ENCODE data around the gene SFXN1. TPM values are rescaled to one million over a fixed set of nuclear protein-coding genes. Genes with fewer than 3 reads are reported as not detected.

The SFXN1 gene
- total RNA-seq, 1 experiment from 2014 or later, result 61.4 TPM

DNA sequence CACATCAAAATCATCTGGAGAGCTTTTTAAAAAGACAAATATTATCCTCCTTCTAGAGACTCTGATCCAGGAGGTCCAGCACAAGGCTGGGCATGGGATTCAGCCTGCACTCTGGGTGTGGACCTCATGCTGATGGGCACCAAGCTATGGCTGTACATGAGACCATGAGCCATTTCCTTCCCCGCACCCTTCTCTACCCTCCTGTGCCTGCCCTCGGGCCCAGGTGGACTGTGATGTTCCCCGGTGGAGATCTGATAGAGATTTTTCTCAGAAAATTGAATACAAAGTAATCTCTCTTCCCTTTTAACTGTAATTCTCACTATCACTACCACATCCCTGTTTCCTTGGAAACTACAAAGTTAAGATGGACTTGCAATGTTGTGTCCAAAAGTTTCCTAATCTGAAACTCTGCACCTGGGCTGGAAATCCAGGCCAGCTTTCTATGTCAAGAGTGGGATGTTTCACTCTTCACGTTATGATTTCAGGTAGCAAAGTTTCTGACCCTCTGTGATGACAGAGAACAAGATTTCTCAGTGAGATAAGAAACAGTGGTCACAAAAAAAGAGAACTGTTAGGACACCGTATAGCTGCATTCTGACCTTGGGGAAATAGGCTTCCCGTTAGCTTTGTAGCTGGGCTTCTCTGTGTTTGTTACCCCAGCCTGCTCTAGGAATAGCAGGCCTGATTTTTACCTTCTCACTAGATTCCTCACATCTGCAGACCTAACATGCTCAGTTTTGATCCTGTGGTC is 11.5 kb downstream of the SFXN1 start:
- CTCF ChIA-PET, result no interaction called here
- H4K20me1 ChIP-seq (ENCODE audit: insufficient read depth), result peaks cover 51% of the 10 kb centered on the region
- H3K27ac ChIP-seq, result no peak overlapping the region
- DNase-seq, result no peak
- peaks cover 29% of the 10 kb centered on the region for H3K79me2 ChIP-seq (ENCODE audit: low read depth)
- no peaks in the 10 kb centered on the region for H3K9me2 ChIP-seq (ENCODE audit: insufficient read depth)
- no peaks in the 10 kb centered on the region for H3K4me1 ChIP-seq (replicated peaks; ENCODE audit: insufficient read depth)
- no peak overlapping the region for H2AFZ ChIP-seq
- TF ChIP-seq EZH2 (IDR thresholded peaks at IDR 0.05; ENCODE audit: low read depth), result no peak
- TF ChIP-seq, protein P1, sequence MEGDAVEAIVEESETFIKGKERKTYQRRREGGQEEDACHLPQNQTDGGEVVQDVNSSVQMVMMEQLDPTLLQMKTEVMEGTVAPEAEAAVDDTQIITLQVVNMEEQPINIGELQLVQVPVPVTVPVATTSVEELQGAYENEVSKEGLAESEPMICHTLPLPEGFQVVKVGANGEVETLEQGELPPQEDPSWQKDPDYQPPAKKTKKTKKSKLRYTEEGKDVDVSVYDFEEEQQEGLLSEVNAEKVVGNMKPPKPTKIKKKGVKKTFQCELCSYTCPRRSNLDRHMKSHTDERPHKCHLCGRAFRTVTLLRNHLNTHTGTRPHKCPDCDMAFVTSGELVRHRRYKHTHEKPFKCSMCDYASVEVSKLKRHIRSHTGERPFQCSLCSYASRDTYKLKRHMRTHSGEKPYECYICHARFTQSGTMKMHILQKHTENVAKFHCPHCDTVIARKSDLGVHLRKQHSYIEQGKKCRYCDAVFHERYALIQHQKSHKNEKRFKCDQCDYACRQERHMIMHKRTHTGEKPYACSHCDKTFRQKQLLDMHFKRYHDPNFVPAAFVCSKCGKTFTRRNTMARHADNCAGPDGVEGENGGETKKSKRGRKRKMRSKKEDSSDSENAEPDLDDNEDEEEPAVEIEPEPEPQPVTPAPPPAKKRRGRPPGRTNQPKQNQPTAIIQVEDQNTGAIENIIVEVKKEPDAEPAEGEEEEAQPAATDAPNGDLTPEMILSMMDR (conservative IDR thresholded peaks at IDR 0.05), result no peak
- H3K36me3 ChIP-seq (ENCODE audit: low read depth), result peaks cover 19% of the 10 kb centered on the region; the same call in 1 of the 2 replicates
- no peaks in the 10 kb centered on the region for H3F3A ChIP-seq (ENCODE audit: insufficient read depth, low read depth)
- H3K4me2 ChIP-seq, result no peak overlapping the region
- POLR2A ChIA-PET (ENCODE audit: unreplicated experiment), result no interaction called here
- H3K9me3 ChIP-seq (ENCODE audit: insufficient read depth, low read depth), result no peaks in the 10 kb centered on the region
- no TSS peak for BruUV-seq (replicated peaks)
- intact Hi-C loops (cut with micrococcal nuclease; ENCODE audit: unreplicated experiment), result no loop called here
- no peaks in the 10 kb centered on the region for H3K27me3 ChIP-seq (ENCODE audit: insufficient read depth, low read depth)
- no peak overlapping the region for H3K4me3 ChIP-seq

GRCh38 chr5:175491223-175491622 is 12.9 kb downstream of the SFXN1 start:
- Histone ChIP-seq H4K20me1 (ENCODE audit: insufficient read depth) (peaks cover 41% of the 10 kb centered on the region), H3K79me2 (ENCODE audit: low read depth) (peaks cover 18% of the 10 kb centered on the region), H3K27me3 (ENCODE audit: insufficient read depth, low read depth) (no peaks in the 10 kb centered on the region), H3K4me3 (no peak overlapping the region), H3F3A (ENCODE audit: insufficient read depth, low read depth) (no peaks in the 10 kb centered on the region), H3K4me1 (replicated peaks; ENCODE audit: insufficient read depth) (no peaks in the 10 kb centered on the region), H3K9me2 (ENCODE audit: insufficient read depth) (no peaks in the 10 kb centered on the region), H3K27ac (no peak overlapping the region), H3K9me3 (ENCODE audit: insufficient read depth, low read depth) (no peaks in the 10 kb centered on the region), H3K36me3 (ENCODE audit: low read depth) (peaks cover 19% of the 10 kb centered on the region; the same call in 1 of the 2 replicates), H3K4me2 (no peak overlapping the region), H2AFZ (no peak overlapping the region)
- DNase-seq, result no peak
- ChIA-PET POLR2A (ENCODE audit: unreplicated experiment) (no interaction called here), CTCF (no interaction called here)
- no peak for TF ChIP-seq EZH2 (IDR thresholded peaks at IDR 0.05; ENCODE audit: low read depth)
- TF ChIP-seq, protein P1 (conservative IDR thresholded peaks at IDR 0.05), result no peak
- intact Hi-C loops (cut with micrococcal nuclease; ENCODE audit: unreplicated experiment), result no loop called here
- BruUV-seq (replicated peaks), result no TSS peak

DNA sequence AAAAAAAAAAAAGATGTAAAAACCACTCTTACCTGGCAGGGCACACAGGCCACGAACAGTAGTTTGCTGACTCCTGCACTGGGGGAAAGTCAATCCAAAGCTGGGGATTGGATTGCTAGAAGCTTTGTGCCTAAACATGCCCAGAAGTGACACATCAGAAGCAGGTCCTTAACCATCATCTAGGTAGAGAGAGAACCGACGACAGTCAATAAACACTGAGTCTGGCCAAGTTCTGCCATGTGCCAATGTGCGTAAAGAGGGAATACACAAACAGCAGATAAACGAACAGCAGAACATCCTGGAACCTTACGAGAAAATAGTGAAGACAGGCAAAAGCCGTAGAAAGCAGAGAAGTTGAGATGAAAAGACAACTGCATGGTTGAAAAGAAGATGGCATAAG is 14.9 kb downstream of the SFXN1 start:
- no peak overlapping the region for H2AFZ ChIP-seq
- TF ChIP-seq, protein P1 (conservative IDR thresholded peaks at IDR 0.05), result no peak
- no peak for TF ChIP-seq EZH2 (IDR thresholded peaks at IDR 0.05; ENCODE audit: low read depth)
- no peak overlapping the region for H3K4me2 ChIP-seq
- no peaks in the 10 kb centered on the region for H3K4me1 ChIP-seq (replicated peaks; ENCODE audit: insufficient read depth)
- H3K4me3 ChIP-seq, result no peak overlapping the region
- H3K27me3 ChIP-seq (ENCODE audit: insufficient read depth, low read depth), result no peaks in the 10 kb centered on the region
- peaks cover 25% of the 10 kb centered on the region; the same call in 1 of the 2 replicates for H3K36me3 ChIP-seq (ENCODE audit: low read depth)
- no TSS peak for BruUV-seq (replicated peaks)
- no peaks in the 10 kb centered on the region for H3K9me2 ChIP-seq (ENCODE audit: insufficient read depth)
- peaks cover 6% of the 10 kb centered on the region; the same call in 1 of the 2 replicates for H3K79me2 ChIP-seq (ENCODE audit: low read depth)
- peaks cover 32% of the 10 kb centered on the region for H4K20me1 ChIP-seq (ENCODE audit: insufficient read depth)
- intact Hi-C loops (cut with micrococcal nuclease; ENCODE audit: unreplicated experiment), result no loop called here
- no peak for DNase-seq
- ChIA-PET POLR2A (ENCODE audit: unreplicated experiment) (no interaction called here), CTCF (no interaction called here)
- no peaks in the 10 kb centered on the region for H3K9me3 ChIP-seq (ENCODE audit: insufficient read depth, low read depth)
- no peak overlapping the region for H3K27ac ChIP-seq
- H3F3A ChIP-seq (ENCODE audit: insufficient read depth, low read depth), result no peaks in the 10 kb centered on the region
